ENCODE measurements around the gene LINGO4. TPM values are rescaled to one million over a fixed set of nuclear protein-coding genes. Genes with fewer than 3 reads are reported as not detected.

The LINGO4 gene
- total and polyA plus RNA-seq, 2 experiments from 2014 or later = not detected

GRCh38 chr1:151833172-151833900, 28.1 kb upstream of the LINGO4 start:
- Histone ChIP-seq H3K4me1 (ENCODE audit: low read depth) (no peaks in the 10 kb centered on the region), H3K36me3 (no peaks in the 10 kb centered on the region), H3K27me3 (peaks cover 19% of the 10 kb centered on the region), H3K27ac (no peak overlapping the region), H3K4me3 (no peak overlapping the region), H3K9me3 (ENCODE audit: low read depth) (no peaks in the 10 kb centered on the region)
- TF ChIP-seq CTCF (IDR thresholded peaks at IDR 0.05; ENCODE audit: low read depth, low read length) = no peak
- no peak for DNase-seq (ENCODE audit: low read depth in 1 of 2, low spot score in 1 of 2)

- no peaks in the 10 kb centered on the region for H3K9me3 ChIP-seq (ENCODE audit: low read depth)
- H3K27ac ChIP-seq = no peak overlapping the region
- H3K27me3 ChIP-seq = peaks cover 10% of the 10 kb centered on the region
- DNase-seq (ENCODE audit: low read depth in 1 of 2, low spot score in 1 of 2) = peak in 1 of 2 donors; percentile 74
- no peak for TF ChIP-seq CTCF (IDR thresholded peaks at IDR 0.05; ENCODE audit: low read depth, low read length)
- H3K4me3 ChIP-seq = no peak overlapping the region
- no peaks in the 10 kb centered on the region for H3K36me3 ChIP-seq
- H3K4me1 ChIP-seq (ENCODE audit: low read depth) = no peaks in the 10 kb centered on the region
Measured at GRCh38 chr1:151832318-151832980, 27.2 kb upstream of the LINGO4 start.

GRCh38 chr1:151831605-151832004, 26.4 kb upstream of the LINGO4 start, which contains the start of gene RORC:
TSS of gene RORC (minus strand) at chr1:151831802. CDS start at chr1:151831764, 38 bp downstream.
- DNase-seq (ENCODE audit: low read depth in 1 of 2, low spot score in 1 of 2) = no peak
- Histone ChIP-seq H3K4me3 (no peak within 1 kb of the TSS), H3K27ac (no peak within 1 kb of the TSS)

GRCh38 chr1:151831256-151831591, 26.0 kb upstream of the LINGO4 start:
- H3K27ac ChIP-seq = no peak overlapping the region
- H3K36me3 ChIP-seq = no peaks in the 10 kb centered on the region
- DNase-seq (ENCODE audit: low read depth in 1 of 2, low spot score in 1 of 2) = no peak
- no peaks in the 10 kb centered on the region for H3K4me1 ChIP-seq (ENCODE audit: low read depth)
- TF ChIP-seq CTCF (IDR thresholded peaks at IDR 0.05; ENCODE audit: low read depth, low read length) = no peak
- no peaks in the 10 kb centered on the region for H3K27me3 ChIP-seq
- H3K9me3 ChIP-seq (ENCODE audit: low read depth) = no peaks in the 10 kb centered on the region
- no peak overlapping the region for H3K4me3 ChIP-seq

More at GRCh38 chr1:151831605-151832004, 26.4 kb upstream of the LINGO4 start, which contains the start of gene RORC:
- TF ChIP-seq CTCF (IDR thresholded peaks at IDR 0.05; ENCODE audit: low read depth, low read length) = no peak
- Histone ChIP-seq H3K4me1 (ENCODE audit: low read depth) (no peaks in the 10 kb centered on the region), H3K27me3 (peaks cover 1% of the 10 kb centered on the region), H3K36me3 (no peaks in the 10 kb centered on the region), H3K9me3 (ENCODE audit: low read depth) (no peaks in the 10 kb centered on the region)

GRCh38 chr1:151830055-151830454, 24.8 kb upstream of the LINGO4 start:
- H3K4me1 ChIP-seq (ENCODE audit: low read depth) = no peaks in the 10 kb centered on the region
- no peaks in the 10 kb centered on the region for H3K27me3 ChIP-seq
- no peak for TF ChIP-seq CTCF (IDR thresholded peaks at IDR 0.05; ENCODE audit: low read depth, low read length)
- no peak overlapping the region for H3K27ac ChIP-seq
- no peaks in the 10 kb centered on the region for H3K36me3 ChIP-seq
- no peak overlapping the region for H3K4me3 ChIP-seq
- DNase-seq (ENCODE audit: low read depth in 1 of 2, low spot score in 1 of 2) = no peak
- no peaks in the 10 kb centered on the region for H3K9me3 ChIP-seq (ENCODE audit: low read depth)

Measured in cardiac muscle cell (in vitro differentiated cells and primary cell).